ENCODE measurements around the gene IQCH.

The IQCH gene

GRCh38 chr15:67505675-67506572 is 251.3 kb downstream of the IQCH start:
- DNase-seq, result no peak

- no peak for DNase-seq
Measured at GRCh38 chr15:67506775-67507747, 252.5 kb downstream of the IQCH start.

- no peak for DNase-seq
Measured at GRCh38 chr15:67508407-67508806, 253.8 kb downstream of the IQCH start.

- no peak for DNase-seq
Measured at GRCh38 chr15:67509918-67510317, 255.3 kb downstream of the IQCH start.

- DNase-seq, result no peak
Measured at GRCh38 chr15:67510597-67511190, 256.1 kb downstream of the IQCH start.

DNA sequence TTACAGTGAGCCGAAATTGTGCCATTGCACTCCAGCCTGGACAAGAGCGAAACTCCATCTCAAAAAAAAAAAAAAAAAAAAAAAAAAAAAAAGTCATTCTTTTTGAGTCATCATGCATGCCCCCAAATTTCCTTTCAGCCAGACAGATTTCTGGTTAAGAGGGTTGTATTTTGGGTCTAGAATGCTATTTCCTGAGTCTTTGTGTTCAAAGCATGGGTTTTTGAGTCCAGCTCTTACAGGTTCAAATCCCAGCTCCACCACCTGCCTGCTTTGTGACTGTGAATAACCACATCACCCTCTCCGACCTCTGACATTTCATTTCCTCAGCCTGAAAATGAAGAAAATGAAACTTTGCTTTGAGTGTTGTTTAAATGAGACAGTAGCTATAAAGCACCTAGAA is 257.0 kb downstream of the IQCH start:
- no peak for DNase-seq

DNA sequence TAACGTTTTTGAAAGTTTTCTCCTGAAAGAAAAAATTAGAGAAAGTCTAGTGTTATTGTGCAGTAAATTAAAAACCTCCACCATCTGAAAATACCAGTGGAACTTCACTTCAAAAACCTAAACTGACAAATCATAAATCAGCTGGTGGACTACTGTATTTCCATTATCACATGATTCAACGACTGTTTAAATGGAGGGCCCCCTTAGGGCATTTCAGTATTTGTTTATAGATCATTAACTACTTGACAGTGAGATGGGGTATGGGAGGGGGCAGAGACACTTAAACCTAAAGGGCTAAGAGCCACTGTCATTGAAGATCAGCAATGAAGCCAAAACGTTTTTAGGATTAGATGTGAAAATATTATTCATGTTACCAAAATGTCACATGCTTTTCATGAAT is 257.6 kb downstream of the IQCH start:
- DNase-seq, result no peak

DNA sequence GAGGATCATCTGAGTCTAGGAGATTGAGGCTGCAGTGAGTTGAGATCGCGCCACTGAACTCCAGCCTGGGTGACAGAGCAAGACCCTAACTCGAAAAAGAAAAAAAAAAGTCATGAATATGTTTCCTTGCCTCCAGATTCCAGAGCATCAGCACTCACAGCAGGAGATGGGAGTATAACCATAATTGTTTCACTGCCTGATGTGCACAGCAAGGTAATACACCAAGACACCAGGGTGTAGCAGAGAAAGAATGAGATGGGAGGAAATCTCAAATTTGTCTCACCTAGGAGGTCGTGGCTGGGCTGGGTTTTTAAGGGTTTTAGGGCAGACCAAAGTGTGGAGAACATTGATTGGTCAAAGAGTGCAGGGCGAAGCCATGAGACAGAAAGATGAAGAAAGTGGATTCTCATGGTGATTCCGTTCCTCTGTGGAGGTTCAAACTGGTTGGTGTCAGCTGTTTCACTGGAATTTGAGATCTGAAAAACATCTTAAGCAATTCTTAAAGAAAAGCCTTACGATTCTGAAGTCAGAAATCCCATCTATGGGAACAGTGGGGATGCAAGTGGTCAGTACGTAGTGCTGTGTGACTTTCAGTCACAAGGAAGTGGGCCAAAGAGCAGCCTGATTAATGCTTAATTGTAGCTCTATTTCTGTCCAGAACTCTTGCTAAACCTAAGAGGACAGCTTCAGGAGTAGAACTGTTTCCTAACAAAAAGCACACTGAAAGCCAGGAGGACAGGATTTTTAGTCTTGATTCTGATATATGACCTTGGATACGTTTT is 258.5 kb downstream of the IQCH start:
- DNase-seq, result no peak

GRCh38 chr15:67515090-67515489 is 260.5 kb downstream of the IQCH start:
- no peak for DNase-seq

DNA sequence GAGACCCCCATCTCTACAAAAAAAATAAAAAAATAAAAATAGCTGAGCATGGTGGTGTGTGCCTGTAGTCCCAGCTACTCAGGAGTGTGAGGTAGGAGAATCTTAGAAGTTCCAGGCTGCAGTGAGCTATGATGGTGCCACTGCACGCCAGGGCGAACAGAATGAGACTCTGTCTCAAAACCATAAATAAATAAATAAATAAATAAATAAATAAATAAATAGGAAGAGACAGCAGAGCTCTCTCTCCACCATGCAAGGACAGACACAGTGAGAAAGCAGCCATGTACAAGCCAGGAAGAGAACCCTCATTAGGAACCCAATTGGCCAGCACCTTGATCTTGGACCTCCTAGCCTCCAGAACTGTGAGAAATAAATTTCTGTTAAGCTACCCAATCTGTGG is 261.0 kb downstream of the IQCH start:
- no peak for DNase-seq

DNA sequence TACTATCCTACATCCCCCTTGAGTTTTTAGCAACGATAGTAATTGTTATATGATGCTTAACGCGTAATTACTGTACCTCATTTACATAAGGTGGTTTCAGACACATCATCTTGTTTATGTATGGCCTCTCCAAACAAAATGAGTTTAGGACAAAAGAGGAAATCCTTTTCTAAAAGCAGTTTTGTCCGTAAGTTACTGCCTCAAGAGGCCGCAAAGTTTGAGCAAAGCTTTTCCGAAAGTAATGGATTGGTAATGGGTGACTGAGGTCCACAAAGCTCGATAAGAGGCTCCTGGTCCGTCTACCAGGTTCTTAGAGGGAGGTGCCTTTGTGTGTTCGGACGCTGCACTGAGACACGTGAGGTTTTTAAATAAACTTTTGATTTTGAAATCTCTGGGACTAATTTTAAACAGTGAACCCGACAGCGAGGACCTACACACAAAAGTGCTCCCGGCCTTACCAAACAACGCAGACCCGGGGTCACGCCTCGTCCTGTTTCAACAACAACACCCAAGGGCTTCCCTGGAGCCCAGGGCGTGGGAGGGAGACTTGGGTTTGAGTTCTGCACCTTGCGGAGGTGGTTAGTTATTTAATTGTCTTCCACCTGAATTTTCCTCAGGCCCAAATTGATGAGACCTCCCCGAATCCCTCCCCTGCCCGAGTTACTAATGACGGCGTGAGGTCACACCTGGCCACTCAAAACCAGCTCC is 265.9 kb downstream of the IQCH start:
- DNase-seq, result peak in 1 of 14 donors; percentile 50

GRCh38 chr15:67521029-67521782 is 266.6 kb downstream of the IQCH start, which contains the start of gene C15orf61:
C15orf61 (plus strand) TSS chr15:67521131; CDS start chr15:67521249, 118 bp downstream.
- DNase-seq, result peak in 13 of 14 donors; percentile 40 to 90 (median 83)

GRCh38 chr15:67521783-67522568 is 267.4 kb downstream of the IQCH start:
- peak in 2 of 14 donors; percentile 48 to 73 for DNase-seq

DNA sequence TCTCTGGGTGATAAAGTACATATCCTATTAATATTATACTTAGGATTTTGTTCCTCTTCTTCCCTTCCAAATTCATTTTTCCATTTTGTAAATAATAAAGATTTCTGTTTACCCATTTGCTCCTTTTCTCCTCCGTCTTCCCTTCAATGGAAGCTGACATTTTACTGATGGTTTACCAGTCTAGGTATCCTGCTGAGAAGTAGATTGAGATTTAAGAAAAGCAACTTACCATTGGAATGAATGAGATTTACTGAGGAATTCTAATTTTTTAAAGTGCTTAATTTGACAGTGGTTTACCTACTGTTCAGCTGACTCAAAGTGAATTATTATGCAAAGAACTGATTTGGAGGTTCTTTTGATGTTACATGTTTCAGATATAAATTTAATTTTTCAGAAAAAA is 268.7 kb downstream of the IQCH start:
- DNase-seq, result no peak

DNA sequence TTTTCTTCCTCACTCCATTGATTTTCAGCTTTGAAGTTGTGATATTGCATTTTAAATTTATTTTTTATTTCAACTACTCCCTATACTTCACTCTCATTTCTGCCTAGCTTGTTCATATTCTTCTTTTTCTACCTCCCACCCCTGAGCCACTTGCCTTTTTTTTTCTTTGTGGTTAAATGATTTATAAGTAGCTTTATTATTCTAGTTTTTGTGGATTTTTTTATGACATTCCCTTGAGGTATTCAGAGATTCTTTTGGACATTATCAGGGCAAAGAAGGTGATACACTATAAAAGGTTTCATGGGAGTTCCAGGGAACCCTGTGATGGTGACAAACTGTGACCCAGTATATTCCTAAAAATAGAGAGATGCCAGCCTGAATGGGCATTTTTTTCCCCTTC is 269.6 kb downstream of the IQCH start:
- no peak for DNase-seq

- DNase-seq, result no peak
Measured at GRCh38 chr15:67528513-67528912, 273.9 kb downstream of the IQCH start.

DNA sequence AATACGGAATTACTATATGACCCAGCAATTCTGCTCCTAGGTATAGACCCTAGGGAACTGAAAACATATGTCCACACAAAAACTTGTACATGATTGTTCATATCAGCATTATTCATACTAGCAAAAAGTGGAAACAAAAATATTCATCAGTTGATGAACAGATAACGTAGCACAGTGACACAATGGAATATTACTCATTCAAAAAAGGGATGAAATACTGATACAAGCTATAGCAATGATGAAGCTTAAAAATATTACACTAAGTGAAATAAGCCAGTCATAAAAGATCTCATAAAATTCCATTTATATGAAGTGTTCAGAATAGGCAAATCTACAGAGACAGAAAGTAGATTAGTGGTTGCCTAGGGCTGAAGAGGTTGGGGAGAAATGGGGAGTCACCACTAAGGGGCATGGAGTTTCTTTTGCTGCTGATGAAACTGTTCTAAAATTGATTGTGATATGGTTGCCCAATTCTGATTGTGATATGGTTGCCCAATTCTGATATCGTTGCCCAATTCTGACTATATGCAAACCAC is 276.9 kb downstream of the IQCH start:
- no peak for DNase-seq

GRCh38 chr15:67533873-67534272 is 279.3 kb downstream of the IQCH start:
- DNase-seq, result no peak

GRCh38 chr15:67534360-67534759 is 279.8 kb downstream of the IQCH start:
- DNase-seq, result no peak
